ENCODE results near the gene PGM2L1.

Gene PGM2L1

DNA sequence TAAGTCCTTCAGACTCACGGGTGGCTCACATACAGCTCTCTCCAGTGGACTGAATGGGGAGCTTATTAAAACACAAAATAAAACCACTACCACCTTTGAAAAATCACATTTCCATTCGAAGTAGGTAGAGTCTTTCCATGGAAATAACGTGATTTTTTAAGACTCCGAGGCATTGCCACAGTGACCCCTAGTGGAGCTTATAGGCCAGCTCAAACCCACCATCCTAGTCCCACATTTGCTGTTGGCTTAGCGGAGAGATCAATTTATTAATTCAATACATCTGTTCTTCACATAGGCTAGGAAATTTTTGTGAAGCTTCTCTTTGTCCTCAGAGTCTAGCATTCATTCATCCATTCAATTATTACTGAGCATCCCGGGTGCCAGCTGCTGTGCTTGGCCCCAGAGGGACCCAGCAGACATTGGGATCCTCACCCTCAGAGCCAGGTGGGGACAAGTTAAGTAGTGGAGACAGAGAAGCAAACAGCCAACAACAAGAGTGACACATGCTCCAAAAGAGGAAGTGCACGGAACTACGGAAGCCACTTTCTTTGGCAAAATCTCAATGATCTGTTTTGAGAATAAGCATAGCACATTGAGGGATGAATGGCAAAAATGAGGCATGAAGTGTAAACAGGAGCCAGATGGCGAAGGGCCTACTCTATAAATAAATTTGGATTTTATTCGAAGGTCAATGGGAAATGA lies 76.6 kb downstream of the PGM2L1 start:
- H3K27ac ChIP-seq, result no peak overlapping the region
- TF ChIP-seq, protein P1, sequence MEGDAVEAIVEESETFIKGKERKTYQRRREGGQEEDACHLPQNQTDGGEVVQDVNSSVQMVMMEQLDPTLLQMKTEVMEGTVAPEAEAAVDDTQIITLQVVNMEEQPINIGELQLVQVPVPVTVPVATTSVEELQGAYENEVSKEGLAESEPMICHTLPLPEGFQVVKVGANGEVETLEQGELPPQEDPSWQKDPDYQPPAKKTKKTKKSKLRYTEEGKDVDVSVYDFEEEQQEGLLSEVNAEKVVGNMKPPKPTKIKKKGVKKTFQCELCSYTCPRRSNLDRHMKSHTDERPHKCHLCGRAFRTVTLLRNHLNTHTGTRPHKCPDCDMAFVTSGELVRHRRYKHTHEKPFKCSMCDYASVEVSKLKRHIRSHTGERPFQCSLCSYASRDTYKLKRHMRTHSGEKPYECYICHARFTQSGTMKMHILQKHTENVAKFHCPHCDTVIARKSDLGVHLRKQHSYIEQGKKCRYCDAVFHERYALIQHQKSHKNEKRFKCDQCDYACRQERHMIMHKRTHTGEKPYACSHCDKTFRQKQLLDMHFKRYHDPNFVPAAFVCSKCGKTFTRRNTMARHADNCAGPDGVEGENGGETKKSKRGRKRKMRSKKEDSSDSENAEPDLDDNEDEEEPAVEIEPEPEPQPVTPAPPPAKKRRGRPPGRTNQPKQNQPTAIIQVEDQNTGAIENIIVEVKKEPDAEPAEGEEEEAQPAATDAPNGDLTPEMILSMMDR (conservative IDR thresholded peaks at IDR 0.05), result peak; percentile 95
- TF ChIP-seq ZFX (IDR thresholded peaks at IDR 0.05), result no peak

DNA sequence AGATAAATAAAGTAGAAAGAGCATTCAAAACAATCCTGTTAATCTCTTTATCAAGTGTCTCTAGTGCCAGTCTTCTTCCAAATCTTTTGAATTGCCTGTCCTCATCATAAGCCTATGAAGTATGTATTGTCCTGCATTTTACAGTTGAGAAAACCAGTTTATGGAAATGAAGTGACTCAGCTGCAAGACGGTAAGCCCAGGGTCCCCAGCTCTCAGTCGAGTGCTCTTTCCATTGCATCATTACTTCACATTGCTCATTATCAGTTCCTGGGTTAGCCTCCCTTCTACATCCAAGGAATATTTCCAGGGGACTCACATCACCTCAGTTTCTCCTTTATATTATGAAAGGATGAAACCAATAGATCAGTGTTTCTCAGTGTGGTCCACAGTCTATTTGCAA lies 77.7 kb downstream of the PGM2L1 start:
- TF ChIP-seq ZFX (IDR thresholded peaks at IDR 0.05), result no peak
- TF ChIP-seq, protein P1 (conservative IDR thresholded peaks at IDR 0.05), result no peak
- H3K27ac ChIP-seq, result no peak overlapping the region

DNA sequence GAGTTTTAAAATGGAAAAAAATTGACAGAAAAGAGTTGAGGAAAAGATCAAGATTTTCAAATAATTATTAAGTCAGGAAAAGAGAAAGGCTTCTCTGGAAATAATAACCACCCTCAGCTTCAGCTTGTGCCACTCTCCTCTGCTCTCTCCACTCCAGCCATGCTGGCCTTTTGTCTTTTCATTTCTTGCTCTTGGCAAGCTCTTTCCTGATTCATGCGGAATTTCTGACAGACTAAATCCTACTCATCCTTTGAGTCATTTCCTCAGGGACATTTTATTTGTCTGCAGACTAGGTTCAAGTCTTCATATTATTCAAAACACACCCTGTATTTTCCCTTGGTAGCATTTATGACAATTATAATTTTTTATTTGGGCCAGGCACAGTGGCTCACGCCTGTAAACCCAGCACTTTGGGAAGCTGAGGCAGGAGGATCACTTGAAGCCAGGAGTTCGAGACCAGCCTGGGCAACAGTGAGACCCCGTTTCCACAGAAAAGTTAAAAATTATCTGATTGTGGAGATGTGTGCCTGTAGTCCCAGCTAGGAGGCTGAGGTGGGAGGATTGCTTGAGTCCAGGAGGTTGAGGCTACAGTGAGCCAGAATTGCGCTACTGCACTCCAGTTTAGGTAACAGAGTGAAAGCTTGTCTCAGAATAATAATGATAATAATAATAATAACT lies 79.0 kb downstream of the PGM2L1 start:
- no peak for TF ChIP-seq ZFX (IDR thresholded peaks at IDR 0.05)
- TF ChIP-seq, protein P1 (conservative IDR thresholded peaks at IDR 0.05), result no peak
- no peak overlapping the region for H3K27ac ChIP-seq

DNA sequence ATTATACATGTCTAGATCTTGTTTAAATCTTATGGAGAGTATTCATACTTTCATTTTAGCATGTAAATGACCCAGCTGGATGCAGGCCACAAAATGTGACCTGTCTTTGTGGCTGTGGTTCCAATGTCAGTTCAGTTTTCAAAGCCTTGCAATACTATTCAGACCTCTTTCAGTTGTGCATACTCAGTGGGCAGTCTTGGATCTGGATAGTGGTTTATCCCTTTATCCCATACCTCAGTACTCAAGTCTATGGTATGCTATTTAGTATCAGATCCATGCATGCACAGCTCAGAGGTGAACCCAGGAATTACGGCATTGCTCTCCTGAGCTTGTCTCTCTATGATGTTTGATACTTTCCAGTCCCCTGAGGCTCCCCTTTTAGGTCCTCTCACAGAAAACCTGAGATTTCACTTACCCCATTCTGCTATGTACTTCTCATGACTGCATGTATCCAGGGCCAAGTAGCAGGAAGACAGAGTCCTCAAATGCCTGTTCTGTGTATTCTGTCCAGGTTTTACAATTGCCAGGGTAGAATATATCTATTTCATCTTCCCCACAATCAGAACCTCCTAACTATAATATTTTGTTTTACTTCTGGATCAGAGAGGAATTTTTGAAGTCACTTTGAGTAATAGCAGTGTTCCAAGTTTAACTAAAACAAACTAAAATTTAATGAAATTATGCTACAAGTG lies 79.8 kb downstream of the PGM2L1 start:
- H3K27ac ChIP-seq, result no peak overlapping the region
- TF ChIP-seq ZFX (IDR thresholded peaks at IDR 0.05), result no peak
- TF ChIP-seq, protein P1 (conservative IDR thresholded peaks at IDR 0.05), result no peak

DNA sequence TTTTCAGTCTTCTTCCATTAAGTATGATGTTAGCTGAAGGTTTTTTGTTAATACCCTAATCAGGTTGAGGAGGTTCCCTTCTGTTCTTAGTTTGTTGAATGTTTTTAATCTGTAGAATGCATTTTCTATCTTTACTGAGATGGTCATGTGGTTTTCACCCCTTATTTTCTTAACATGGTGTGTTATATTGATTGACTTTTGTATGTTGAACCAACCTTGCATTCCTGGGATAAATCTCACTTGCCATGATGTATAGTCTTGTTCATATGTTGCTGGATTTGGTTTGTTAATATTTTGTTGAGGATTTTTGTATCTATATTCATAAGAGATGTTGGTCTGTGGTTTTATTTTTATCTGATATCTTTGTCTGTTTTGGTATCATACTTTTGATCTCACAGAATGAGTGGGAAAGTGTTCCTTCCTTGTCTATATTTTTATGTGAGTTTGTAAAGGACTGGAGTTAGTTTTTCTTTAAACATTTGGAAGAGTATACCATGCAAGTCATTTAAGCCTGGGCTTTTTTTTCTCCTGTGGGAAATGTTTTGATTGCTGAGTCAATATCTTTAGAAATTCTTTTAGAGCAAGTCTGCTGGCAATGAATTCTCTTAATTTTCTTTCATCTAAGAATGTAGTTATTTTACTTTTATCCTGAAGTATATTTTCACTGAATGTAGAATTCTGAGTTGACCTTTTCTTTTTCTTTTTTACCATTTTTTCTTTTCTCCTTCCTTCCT lies 81.3 kb downstream of the PGM2L1 start:
- no peak overlapping the region for H3K27ac ChIP-seq
- TF ChIP-seq, protein P1 (conservative IDR thresholded peaks at IDR 0.05), result no peak
- no peak for TF ChIP-seq ZFX (IDR thresholded peaks at IDR 0.05)

DNA sequence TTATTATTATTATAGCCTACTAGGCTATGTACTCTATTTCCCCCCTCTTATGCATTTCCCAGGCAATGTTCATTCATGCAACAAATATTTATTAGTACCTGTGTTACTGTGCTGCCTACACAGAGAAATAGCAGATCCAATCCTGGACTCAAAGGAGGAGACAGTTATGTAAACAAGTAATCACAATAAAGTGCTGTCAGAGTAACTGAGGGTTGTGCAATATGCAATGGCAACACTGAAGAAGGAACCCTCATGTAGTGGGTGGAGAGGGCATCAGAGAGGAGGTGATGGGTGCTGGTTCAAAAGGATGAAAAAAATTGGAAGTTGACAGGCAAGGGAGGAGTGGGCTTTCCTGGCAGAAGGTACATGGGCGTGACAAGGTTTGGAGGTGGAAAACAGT lies 85.9 kb downstream of the PGM2L1 start:
- no peak for TF ChIP-seq ZFX (IDR thresholded peaks at IDR 0.05)
- TF ChIP-seq, protein P1 (conservative IDR thresholded peaks at IDR 0.05), result no peak

More for the DNA sequence above, 85.9 kb downstream of the PGM2L1 start:
- H3K27ac ChIP-seq, result no peak overlapping the region
